Endothelial cell of umbilical vein (primary cell): ENCODE results near the gene FAM210B. TPM values are rescaled to one million over a fixed set of nuclear protein-coding genes. Genes with fewer than 3 reads are reported as not detected.

Source experiments
- BruUV-seq: library from RNA; stranded (reverse); fragments of 400-500 nt; replicated peaks from 2 replicates; lab custom pipeline; 2021; lab: Mats Ljungman, UMichigan
- CTCF ChIA-PET: fragments of 300-600, 350-600 bp; sonication (Branson Sonifier 250); formaldehyde crosslinking; loops from one replicate; lab custom pipeline; 2021; ENCODE audit warnings: antibody characterized with exemption, inconsistent platforms; lab: Charles Lee
- POLR2A ChIA-PET: fragments of 300-600, 350-600 bp; sonication (Branson Sonifier 250); formaldehyde crosslinking; loops from one replicate; lab custom pipeline; 2021; ENCODE audit warnings: antibody characterized with exemption, inconsistent platforms; lab: Charles Lee
- DNase-seq: peaks from one replicate; pipeline ENCODE4 v3.0.0-alpha.2; 2011; ENCODE audit warnings: low read depth, low spot score
- FAIRE-seq: peaks from 2 replicates; lab custom pipeline; 2011; peaks lifted over from hg19 to GRCh38; lab: Jason Lieb, UNC
- H2AFZ ChIP-seq: 2 replicates; pipeline ENCODE4 v1.6.0; 2012; ENCODE audit warnings: low read depth, low read length, control low read depth, inconsistent platforms
- H3K27ac ChIP-seq: 2 replicates; pipeline ENCODE4 v1.5.1; 2011; ENCODE audit warnings: low read depth, mild to moderate bottlenecking, control low read depth, low read length, moderate library complexity; ENCODE audit not compliant: insufficient read depth
- H3K27me3 ChIP-seq, 2 experiments: 2 replicates each; pipeline versions ENCODE4 v1.6.0 to v1.6.1; 2011; ENCODE audit warnings: low read length in 2 of 2, mixed read lengths in 1 of 2; ENCODE audit not compliant: control insufficient read depth in 2 of 2, insufficient read depth in 2 of 2
- H3K36me3 ChIP-seq, 2 experiments: 2 replicates in 1 of 2; 3 replicates in 1 of 2; pipeline ENCODE4 v1.5.1; 2011; ENCODE audit warnings: low read length in 2 of 2, mild to moderate bottlenecking in 1 of 2, moderate library complexity in 1 of 2; ENCODE audit not compliant: control insufficient read depth in 2 of 2, insufficient read depth in 2 of 2; ENCODE audit errors: extremely low read depth in 1 of 2
- H3K4me1 ChIP-seq: 3 replicates; pipeline ENCODE4 v1.5.1; 2011; ENCODE audit warnings: mild to moderate bottlenecking, low read length; ENCODE audit not compliant: control insufficient read depth, insufficient read depth; ENCODE audit errors: extremely low read depth
- H3K4me2 ChIP-seq: 2 replicates; pipeline ENCODE4 v1.6.1; 2011; ENCODE audit warnings: low read length, control low read depth, mixed read lengths; ENCODE audit not compliant: insufficient read depth
- H3K4me3 ChIP-seq, 3 experiments: fragments of 200-600 bp in 1 of 3; sonication (generic), shearing (Covaris generic) in 1 of 3; replicated peaks in 1 of 3; 2 replicates each; pipeline ENCODE4 v1.5.1; 2011 to 2016; ENCODE audit warnings: control low read depth in 3 of 3, low read length in 3 of 3, mild to moderate bottlenecking in 2 of 3, inconsistent platforms in 1 of 3, low read depth in 1 of 3, moderate library complexity in 1 of 3; ENCODE audit not compliant: insufficient read depth in 1 of 3
- H3K79me2 ChIP-seq: 2 replicates; pipeline ENCODE4 v1.6.0; 2012; ENCODE audit warnings: low read length, inconsistent platforms; ENCODE audit not compliant: control insufficient read depth, insufficient read depth
- H3K9ac ChIP-seq: replicated peaks from 2 replicates; pipeline ENCODE3; 2011; ENCODE audit warnings: low read length, control low read depth; ENCODE audit not compliant: insufficient read depth; ENCODE audit errors: extremely low read depth
- H3K9me1 ChIP-seq: replicated peaks from 3 replicates; pipeline ENCODE4 v1.6.0; 2011; ENCODE audit warnings: mild to moderate bottlenecking, low read length; ENCODE audit not compliant: control insufficient read depth, insufficient read depth; ENCODE audit errors: extremely low read depth
- H3K9me3 ChIP-seq: replicated peaks from 2 replicates; pipeline ENCODE4 v1.5.1; 2012; ENCODE audit warnings: low read length, inconsistent platforms; ENCODE audit not compliant: control insufficient read depth, insufficient read depth
- H4K20me1 ChIP-seq: replicated peaks from 2 replicates; pipeline ENCODE3; 2011; ENCODE audit warnings: mild to moderate bottlenecking, low read length; ENCODE audit not compliant: control insufficient read depth, insufficient read depth; ENCODE audit errors: extremely low read depth
- EZH2 ChIP-seq: IDR thresholded peaks from 2 replicates; pipeline ENCODE4 v1.6.1; 2012; ENCODE audit warnings: borderline replicate concordance, low read depth, mild to moderate bottlenecking, moderate library complexity, low read length, inconsistent platforms; ENCODE audit not compliant: severe bottlenecking
- FOS ChIP-seq: IDR thresholded peaks from 2 replicates; pipeline ENCODE4 v1.6.1; 2011; ENCODE audit warnings: mild to moderate bottlenecking, low read length, moderate library complexity, borderline replicate concordance; ENCODE audit not compliant: insufficient read depth
- GATA2 ChIP-seq: IDR thresholded peaks from 2 replicates; pipeline ENCODE4 v1.7.0; 2011; ENCODE audit warnings: low read depth, mild to moderate bottlenecking, moderate library complexity, mixed read lengths, low read length; ENCODE audit not compliant: insufficient read length, insufficient read depth
- JUN ChIP-seq: IDR thresholded peaks from 2 replicates; pipeline ENCODE4 v1.6.1; 2011; ENCODE audit warnings: borderline replicate concordance, low read depth; ENCODE audit not compliant: insufficient read length, insufficient read depth
- MAX ChIP-seq: IDR thresholded peaks from 2 replicates; pipeline ENCODE4 v1.6.1; 2011; ENCODE audit not compliant: insufficient read depth, insufficient read length
- MYC ChIP-seq: IDR thresholded peaks from one replicate; pipeline ENCODE4 v1.6.1; 2011; ENCODE audit warnings: mild to moderate bottlenecking, low read depth, low read length
- POLR2A ChIP-seq: IDR thresholded peaks from 2 replicates; pipeline ENCODE4 v1.6.1; 2012; ENCODE audit warnings: low read depth, mild to moderate bottlenecking, control low read depth, low read length
- POLR2AphosphoS5 ChIP-seq: IDR thresholded peaks from 2 replicates; pipeline ENCODE4 v1.6.1; 2012; ENCODE audit warnings: low read depth, mild to moderate bottlenecking, control low read depth, low read length, moderate library complexity; ENCODE audit not compliant: insufficient read depth
- dilution Hi-C: fragments of 300-500 bp; cut with MboI; formaldehyde crosslinking; loops from one replicate; pipeline ENCODE4 v1.15.0; 2019; ENCODE audit warnings: low sequenced_read_pairs; ENCODE audit not compliant: extremely low pct_ligation_motif_present
- intact Hi-C: fragments of 100-400 bp; cut with micrococcal nuclease; formaldehyde crosslinking; loops from one replicate; pipeline ENCODE4 v1.10.0; 2022
- polyA plus RNA-seq, 4 experiments: library from polyadenylated mRNA; depleted of rRNA in 3 of 4; stranded (reverse) in 3 of 4; unstranded in 1 of 4; fragments of >200 nt; gene quantifications; 2 replicates each; pipeline versions ENCODE4 v1.2.1 to v1.2.3, GENCODE V29; 2011 to 2012; ENCODE audit warnings: missing spikeins in 1 of 4
- total RNA-seq: library from RNA; stranded (reverse); gene quantifications from 2 replicates; pipeline ENCODE4 v1.2.3, GENCODE V29; 2021
- TF ChIP-seq, protein P1 (sequence below), 2 donors: IDR thresholded peaks; 1 replicate in 1 of 2; 2 replicates in 1 of 2; pipeline ENCODE4 v1.5.1; 2011; ENCODE audit warnings: low read length in 2 of 2, mild to moderate bottlenecking in 2 of 2, moderate library complexity in 2 of 2, control low read depth in 1 of 2, inconsistent platforms in 1 of 2, low read depth in 1 of 2; ENCODE audit not compliant: insufficient read depth in 1 of 2; ENCODE audit errors: extremely low read depth in 1 of 2

The FAM210B gene
- total and polyA plus RNA-seq, 2 donors (not counting 3 experiments of a cell fraction or from before 2014, with no cell fraction given), result 24.6 to 37.6 TPM

- ChIA-PET CTCF (interaction anchor here (1.1 to 4.2 kb wide), 5 partner anchors 17 to 1695 kb away, joined by 3 to 97 read pairs (median 7); no protein-coding TSS in a partner anchor), POLR2A (no interaction called here)
- no peak for FAIRE-seq
- no TSS peak for BruUV-seq
- Histone ChIP-seq H3K27ac (no peak overlapping the region), H3K9me3 (no peaks in the 10 kb centered on the region), H3K4me1 (no peaks in the 10 kb centered on the region), H3K4me2 (no peak overlapping the region), H4K20me1 (no peaks in the 10 kb centered on the region), H3K9me1 (no peaks in the 10 kb centered on the region), H3K36me3 (no peaks in the 10 kb centered on the region), H2AFZ (no peak overlapping the region), H3K27me3 (peaks cover 5 to 9% of the 10 kb centered on the region in 2 experiments), H3K4me3 (no peak overlapping the region), H3K9ac (no peak overlapping the region), H3K79me2 (no peaks in the 10 kb centered on the region)
- intact Hi-C loops (loop anchor here (5.0 kb wide), 1 partner anchor 1675 kb away; no protein-coding TSS in a partner anchor), dilution Hi-C loops (no loop called here)
- no peak for DNase-seq
- TF ChIP-seq MYC (no peak), POLR2A (no peak), MAX (no peak), POLR2AphosphoS5 (no peak), JUN (no peak), FOS (no peak), GATA2 (no peak), EZH2 (no peak)
- TF ChIP-seq, protein P1, sequence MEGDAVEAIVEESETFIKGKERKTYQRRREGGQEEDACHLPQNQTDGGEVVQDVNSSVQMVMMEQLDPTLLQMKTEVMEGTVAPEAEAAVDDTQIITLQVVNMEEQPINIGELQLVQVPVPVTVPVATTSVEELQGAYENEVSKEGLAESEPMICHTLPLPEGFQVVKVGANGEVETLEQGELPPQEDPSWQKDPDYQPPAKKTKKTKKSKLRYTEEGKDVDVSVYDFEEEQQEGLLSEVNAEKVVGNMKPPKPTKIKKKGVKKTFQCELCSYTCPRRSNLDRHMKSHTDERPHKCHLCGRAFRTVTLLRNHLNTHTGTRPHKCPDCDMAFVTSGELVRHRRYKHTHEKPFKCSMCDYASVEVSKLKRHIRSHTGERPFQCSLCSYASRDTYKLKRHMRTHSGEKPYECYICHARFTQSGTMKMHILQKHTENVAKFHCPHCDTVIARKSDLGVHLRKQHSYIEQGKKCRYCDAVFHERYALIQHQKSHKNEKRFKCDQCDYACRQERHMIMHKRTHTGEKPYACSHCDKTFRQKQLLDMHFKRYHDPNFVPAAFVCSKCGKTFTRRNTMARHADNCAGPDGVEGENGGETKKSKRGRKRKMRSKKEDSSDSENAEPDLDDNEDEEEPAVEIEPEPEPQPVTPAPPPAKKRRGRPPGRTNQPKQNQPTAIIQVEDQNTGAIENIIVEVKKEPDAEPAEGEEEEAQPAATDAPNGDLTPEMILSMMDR (IDR thresholded peaks at IDR 0.05; ENCODE audit: extremely low read depth in 1 of 2, insufficient read depth in 1 of 2, low read depth in 1 of 2, low read length in 2 of 2), result no peak
Measured at GRCh38 chr20:56342783-56343182, 16.0 kb upstream of the FAM210B start.
